SK-N-SH treated with all-trans-retinoic acid at 6 μM for 48 hours (cell line): ENCODE measurements around the gene LARGE1.

Experiments
- ATAC-seq: fragments of 200-7000 bp; cut with Tn5 transposase; 3 replicates; pipeline ENCODE4 v1.9.1; 2020; ENCODE audit warnings: mild to moderate bottlenecking, moderate library complexity
- ARNTL ChIP-seq: fragments of 450-650 bp; formaldehyde crosslinking; IDR thresholded peaks from 2 replicates; pipeline ENCODE4 v1.5.0; 2020; ENCODE audit warnings: low read depth, mild to moderate bottlenecking, moderate library complexity, borderline replicate concordance
- BACH2 ChIP-seq: fragments of 250-450 bp; sonication (Bioruptor Pico); IDR thresholded peaks from 2 replicates; pipeline ENCODE4 v1.9.0; 2021; ENCODE audit warnings: mild to moderate bottlenecking, borderline replicate concordance
- ESRRG ChIP-seq: fragments of 250-450 bp; sonication (Bioruptor Pico); IDR thresholded peaks from 2 replicates; pipeline ENCODE4 v1.6.1; 2021; ENCODE audit warnings: mild to moderate bottlenecking
- GLIS3 ChIP-seq: fragments of 250-450 bp; sonication (Bioruptor Pico); IDR thresholded peaks from 2 replicates; pipeline ENCODE4 v1.5.0; 2020; ENCODE audit warnings: mild to moderate bottlenecking, moderate library complexity
- ISL1 ChIP-seq: fragments of 250-450 bp; sonication (Bioruptor Pico); IDR thresholded peaks from 2 replicates; pipeline ENCODE4 v2.1.2; 2022; ENCODE audit warnings: mild to moderate bottlenecking, moderate library complexity
- RARB ChIP-seq: fragments of 250-450 bp; sonication (Bioruptor Pico); IDR thresholded peaks from 2 replicates; pipeline ENCODE4 v1.8.0; 2021; ENCODE audit warnings: mild to moderate bottlenecking, moderate library complexity
- SNAI2 ChIP-seq: fragments of 250-450 bp; sonication (Bioruptor Pico); IDR thresholded peaks from 2 replicates; pipeline ENCODE4 v1.5.0; 2020; ENCODE audit warnings: mild to moderate bottlenecking, moderate library complexity
- TOX ChIP-seq: fragments of 250-450 bp; sonication (Bioruptor Pico); IDR thresholded peaks from 2 replicates; pipeline ENCODE4 v1.8.0; 2021; ENCODE audit warnings: mild to moderate bottlenecking, moderate library complexity, borderline replicate concordance
- ZC3H10 ChIP-seq: fragments of 250-450 bp; sonication (Bioruptor Pico); IDR thresholded peaks from 2 replicates; pipeline ENCODE4 v1.5.1; 2021; ENCODE audit warnings: mild to moderate bottlenecking, moderate library complexity
- ZFP3 ChIP-seq: fragments of 250-450 bp; sonication (Bioruptor Pico); IDR thresholded peaks from 2 replicates; pipeline ENCODE4 v1.5.0; 2020; ENCODE audit warnings: mild to moderate bottlenecking, moderate library complexity
- ZFP30 ChIP-seq: fragments of 450-650 bp; formaldehyde crosslinking; IDR thresholded peaks from 2 replicates; pipeline ENCODE4 v1.5.0; 2022; ENCODE audit warnings: mild to moderate bottlenecking, moderate library complexity
- ZNF565 ChIP-seq: fragments of 450-650 bp; formaldehyde crosslinking; conservative IDR thresholded peaks from 2 replicates; pipeline ENCODE4 v1.5.0; 2020; ENCODE audit warnings: low read depth, mild to moderate bottlenecking, moderate library complexity
- ZNF70 ChIP-seq: fragments of 450-650 bp; formaldehyde crosslinking; IDR thresholded peaks from 2 replicates; pipeline ENCODE4 v1.5.0; 2020; ENCODE audit warnings: mild to moderate bottlenecking, moderate library complexity
- ZNF8 ChIP-seq: fragments of 450-650 bp; formaldehyde crosslinking; IDR thresholded peaks from 2 replicates; pipeline ENCODE4 v1.5.0; 2020; ENCODE audit warnings: mild to moderate bottlenecking, moderate library complexity
- TF ChIP-seq, protein P1 (sequence below): fragments of 250-450 bp; sonication (Bioruptor Pico); IDR thresholded peaks from 2 replicates; pipeline ENCODE4 v1.5.0; 2020; ENCODE audit warnings: mild to moderate bottlenecking, moderate library complexity
- TF ChIP-seq, protein P2 (sequence below): fragments of 250-450 bp; sonication (Bioruptor Pico); IDR thresholded peaks from 2 replicates; pipeline ENCODE4 v1.8.0; 2021; ENCODE audit warnings: low read depth, mild to moderate bottlenecking, moderate library complexity, borderline replicate concordance
- TF ChIP-seq, protein P3 (sequence below): fragments of 250-450 bp; sonication (Bioruptor Pico); IDR thresholded peaks from 2 replicates; pipeline ENCODE4 v1.5.1; 2020; ENCODE audit warnings: low read depth, mild to moderate bottlenecking, moderate library complexity

Gene LARGE1

DNA sequence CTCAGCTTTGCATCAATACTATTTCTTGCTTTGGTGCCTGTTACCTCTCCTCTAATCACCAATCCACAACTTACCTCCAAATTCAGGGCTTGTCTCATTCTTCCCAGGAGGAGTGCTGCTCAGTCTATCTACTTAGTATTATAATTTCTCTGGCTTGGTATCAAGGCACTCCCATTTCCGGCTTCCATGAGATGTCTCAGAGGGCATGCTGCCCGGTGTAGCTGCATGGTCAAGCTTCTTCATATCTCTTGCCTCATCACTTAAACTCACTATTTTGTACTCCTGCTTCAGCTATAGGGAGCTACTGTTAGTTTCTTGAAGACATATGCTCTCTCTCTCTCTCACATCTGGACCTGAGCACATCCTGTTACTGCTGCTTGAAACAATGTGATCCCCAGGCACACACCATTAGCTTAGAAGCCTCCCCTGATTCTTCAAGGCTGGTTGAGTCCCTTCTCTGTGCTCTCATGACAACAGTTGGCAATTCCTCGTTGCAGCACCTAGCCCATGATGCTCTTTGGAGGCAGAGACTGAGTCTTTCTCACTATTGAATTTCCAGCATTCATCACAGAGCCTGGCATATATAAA, 679.3 kb downstream of the LARGE1 start:
- TF ChIP-seq ZC3H10 (CRISPR knock-in tag) (no peak), ZFP3 (CRISPR knock-in tag) (no peak), SNAI2 (CRISPR knock-in tag) (no peak), ZNF8 (CRISPR knock-in tag) (no peak), GLIS3 (CRISPR knock-in tag) (no peak), ESRRG (CRISPR knock-in tag) (no peak), TOX (CRISPR knock-in tag) (no peak), RARB (CRISPR knock-in tag) (no peak), ZFP30 (no peak), ISL1 (CRISPR knock-in tag) (no peak), BACH2 (CRISPR knock-in tag) (no peak)
- TF ChIP-seq, protein P1, sequence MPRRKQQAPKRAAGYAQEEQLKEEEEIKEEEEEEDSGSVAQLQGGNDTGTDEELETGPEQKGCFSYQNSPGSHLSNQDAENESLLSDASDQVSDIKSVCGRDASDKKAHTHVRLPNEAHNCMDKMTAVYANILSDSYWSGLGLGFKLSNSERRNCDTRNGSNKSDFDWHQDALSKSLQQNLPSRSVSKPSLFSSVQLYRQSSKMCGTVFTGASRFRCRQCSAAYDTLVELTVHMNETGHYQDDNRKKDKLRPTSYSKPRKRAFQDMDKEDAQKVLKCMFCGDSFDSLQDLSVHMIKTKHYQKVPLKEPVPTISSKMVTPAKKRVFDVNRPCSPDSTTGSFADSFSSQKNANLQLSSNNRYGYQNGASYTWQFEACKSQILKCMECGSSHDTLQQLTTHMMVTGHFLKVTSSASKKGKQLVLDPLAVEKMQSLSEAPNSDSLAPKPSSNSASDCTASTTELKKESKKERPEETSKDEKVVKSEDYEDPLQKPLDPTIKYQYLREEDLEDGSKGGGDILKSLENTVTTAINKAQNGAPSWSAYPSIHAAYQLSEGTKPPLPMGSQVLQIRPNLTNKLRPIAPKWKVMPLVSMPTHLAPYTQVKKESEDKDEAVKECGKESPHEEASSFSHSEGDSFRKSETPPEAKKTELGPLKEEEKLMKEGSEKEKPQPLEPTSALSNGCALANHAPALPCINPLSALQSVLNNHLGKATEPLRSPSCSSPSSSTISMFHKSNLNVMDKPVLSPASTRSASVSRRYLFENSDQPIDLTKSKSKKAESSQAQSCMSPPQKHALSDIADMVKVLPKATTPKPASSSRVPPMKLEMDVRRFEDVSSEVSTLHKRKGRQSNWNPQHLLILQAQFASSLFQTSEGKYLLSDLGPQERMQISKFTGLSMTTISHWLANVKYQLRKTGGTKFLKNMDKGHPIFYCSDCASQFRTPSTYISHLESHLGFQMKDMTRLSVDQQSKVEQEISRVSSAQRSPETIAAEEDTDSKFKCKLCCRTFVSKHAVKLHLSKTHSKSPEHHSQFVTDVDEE (CRISPR knock-in tag), result no peak
- TF ChIP-seq, protein P2, sequence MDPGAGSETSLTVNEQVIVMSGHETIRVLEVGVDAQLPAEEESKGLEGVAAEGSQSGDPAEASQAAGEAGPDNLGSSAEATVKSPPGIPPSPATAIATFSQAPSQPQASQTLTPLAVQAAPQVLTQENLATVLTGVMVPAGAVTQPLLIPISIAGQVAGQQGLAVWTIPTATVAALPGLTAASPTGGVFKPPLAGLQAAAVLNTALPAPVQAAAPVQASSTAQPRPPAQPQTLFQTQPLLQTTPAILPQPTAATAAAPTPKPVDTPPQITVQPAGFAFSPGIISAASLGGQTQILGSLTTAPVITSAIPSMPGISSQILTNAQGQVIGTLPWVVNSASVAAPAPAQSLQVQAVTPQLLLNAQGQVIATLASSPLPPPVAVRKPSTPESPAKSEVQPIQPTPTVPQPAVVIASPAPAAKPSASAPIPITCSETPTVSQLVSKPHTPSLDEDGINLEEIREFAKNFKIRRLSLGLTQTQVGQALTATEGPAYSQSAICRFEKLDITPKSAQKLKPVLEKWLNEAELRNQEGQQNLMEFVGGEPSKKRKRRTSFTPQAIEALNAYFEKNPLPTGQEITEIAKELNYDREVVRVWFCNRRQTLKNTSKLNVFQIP, result no peak
- TF ChIP-seq, protein P3, sequence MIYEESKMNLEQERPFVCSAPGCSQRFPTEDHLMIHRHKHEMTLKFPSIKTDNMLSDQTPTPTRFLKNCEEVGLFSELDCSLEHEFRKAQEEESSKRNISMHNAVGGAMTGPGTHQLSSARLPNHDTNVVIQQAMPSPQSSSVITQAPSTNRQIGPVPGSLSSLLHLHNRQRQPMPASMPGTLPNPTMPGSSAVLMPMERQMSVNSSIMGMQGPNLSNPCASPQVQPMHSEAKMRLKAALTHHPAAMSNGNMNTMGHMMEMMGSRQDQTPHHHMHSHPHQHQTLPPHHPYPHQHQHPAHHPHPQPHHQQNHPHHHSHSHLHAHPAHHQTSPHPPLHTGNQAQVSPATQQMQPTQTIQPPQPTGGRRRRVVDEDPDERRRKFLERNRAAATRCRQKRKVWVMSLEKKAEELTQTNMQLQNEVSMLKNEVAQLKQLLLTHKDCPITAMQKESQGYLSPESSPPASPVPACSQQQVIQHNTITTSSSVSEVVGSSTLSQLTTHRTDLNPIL (CRISPR knock-in tag), result no peak
- TF ChIP-seq, all 23 proteins: peak for 0
- ATAC-seq, result no peak

DNA sequence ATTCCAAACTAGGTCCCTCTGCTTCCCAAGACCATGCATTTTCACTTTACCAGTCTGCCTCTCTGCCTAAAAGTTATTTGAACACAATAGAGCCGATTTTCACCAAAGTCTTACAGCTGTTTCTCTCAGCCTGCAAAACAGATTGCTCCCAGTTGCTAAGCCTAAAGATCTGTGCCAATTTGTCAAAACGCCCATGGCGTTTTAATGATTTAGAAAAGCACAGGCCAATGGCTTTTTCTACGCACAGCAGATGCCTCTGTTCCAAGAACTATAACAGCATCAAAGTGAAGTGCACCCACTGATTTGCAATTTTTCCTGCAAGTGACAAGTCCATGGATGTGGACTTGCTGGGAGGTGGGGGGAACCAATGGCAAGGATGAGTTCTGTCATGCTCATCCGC, 688.2 kb downstream of the LARGE1 start:
- TF ChIP-seq ARNTL (no peak), SNAI2 (CRISPR knock-in tag) (no peak), ZNF70 (CRISPR knock-in tag) (no peak), ZC3H10 (CRISPR knock-in tag) (no peak), ZFP30 (no peak), ESRRG (CRISPR knock-in tag) (no peak)
- no peak for ATAC-seq

DNA sequence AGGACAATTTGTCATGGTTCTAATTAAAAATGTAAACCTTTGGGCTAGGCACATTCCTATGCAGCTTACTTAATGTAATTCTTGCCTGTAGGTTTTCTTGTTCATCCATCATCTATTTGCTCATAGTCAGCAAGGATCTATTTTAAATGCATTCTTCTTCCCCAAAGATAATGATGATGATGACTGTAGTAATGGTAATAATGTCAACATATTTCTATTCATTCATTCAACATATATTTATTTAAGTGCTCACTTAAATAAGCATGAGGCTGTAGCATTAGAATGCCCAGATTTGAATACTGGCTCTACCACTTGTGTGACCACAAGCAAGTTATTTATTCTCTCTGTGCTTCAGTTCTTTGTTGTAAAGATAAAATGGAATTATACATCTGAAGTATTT, 692.5 kb downstream of the LARGE1 start:
- no peak for TF ChIP-seq SNAI2 (CRISPR knock-in tag)
- TF ChIP-seq ZFP30, result no peak
- no peak for ATAC-seq

DNA sequence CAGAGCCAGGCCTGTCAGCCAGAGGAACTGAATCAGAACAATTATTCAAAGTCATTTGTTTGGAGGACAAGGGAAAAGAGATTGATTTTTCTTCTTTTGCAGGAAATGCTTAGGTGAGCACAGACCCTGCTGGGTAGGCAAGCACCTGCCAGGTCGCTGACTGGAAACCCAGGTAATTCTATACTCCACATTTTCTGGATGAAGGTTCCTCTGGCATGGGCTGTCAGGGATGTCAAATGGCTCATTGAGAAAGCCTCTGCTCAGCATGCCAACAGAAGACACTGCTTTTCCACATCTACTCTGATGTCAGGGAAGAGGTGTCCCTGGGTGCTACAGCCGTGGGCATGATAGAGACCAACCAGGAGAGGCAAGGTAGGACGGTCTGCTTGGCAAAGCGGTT, 695.4 kb downstream of the LARGE1 start:
- no peak for ATAC-seq
- TF ChIP-seq, protein P3 (CRISPR knock-in tag), result no peak
- no peak for TF ChIP-seq ZFP3 (CRISPR knock-in tag)
- TF ChIP-seq ZFP30, result no peak
- no peak for TF ChIP-seq ZNF565 (CRISPR knock-in tag)
- TF ChIP-seq ZC3H10 (CRISPR knock-in tag), result no peak
